ENCODE results near the gene NLRP3. TPM values are rescaled to one million over a fixed set of nuclear protein-coding genes. Genes with fewer than 3 reads are reported as not detected.

NLRP3 gene
- total and polyA plus RNA-seq, 2 experiments from 2014 or later, result 0.42 TPM; not detected in 1

- Mint-ChIP-seq H3K4me3 (no peak overlapping the region), H3K27ac (no peak overlapping the region), H3K36me3 (ENCODE audit: low read depth) (no peaks in the 10 kb centered on the region), H3K4me1 (no peaks in the 10 kb centered on the region; the same call in 2 of the 3 replicates), H3K27me3 (ENCODE audit: insufficient read depth, low read depth, poor library complexity) (no peaks in the 10 kb centered on the region), H3K9me3 (no peaks in the 10 kb centered on the region; the same call in 2 of the 3 replicates)
- ATAC-seq, result no peak
- TF ChIP-seq POLR2AphosphoS5 (IDR thresholded peaks at IDR 0.05; ENCODE audit: low read depth) (no peak), CREB1 (CRISPR knock-in tag; IDR thresholded peaks at IDR 0.05; ENCODE audit: low read depth) (no peak), EZH2 (IDR thresholded peaks at IDR 0.05; ENCODE audit: low read depth, unreplicated experiment) (no peak), STAT1 (IDR thresholded peaks at IDR 0.05; ENCODE audit: unreplicated experiment) (no peak)
- TF ChIP-seq, protein P1, sequence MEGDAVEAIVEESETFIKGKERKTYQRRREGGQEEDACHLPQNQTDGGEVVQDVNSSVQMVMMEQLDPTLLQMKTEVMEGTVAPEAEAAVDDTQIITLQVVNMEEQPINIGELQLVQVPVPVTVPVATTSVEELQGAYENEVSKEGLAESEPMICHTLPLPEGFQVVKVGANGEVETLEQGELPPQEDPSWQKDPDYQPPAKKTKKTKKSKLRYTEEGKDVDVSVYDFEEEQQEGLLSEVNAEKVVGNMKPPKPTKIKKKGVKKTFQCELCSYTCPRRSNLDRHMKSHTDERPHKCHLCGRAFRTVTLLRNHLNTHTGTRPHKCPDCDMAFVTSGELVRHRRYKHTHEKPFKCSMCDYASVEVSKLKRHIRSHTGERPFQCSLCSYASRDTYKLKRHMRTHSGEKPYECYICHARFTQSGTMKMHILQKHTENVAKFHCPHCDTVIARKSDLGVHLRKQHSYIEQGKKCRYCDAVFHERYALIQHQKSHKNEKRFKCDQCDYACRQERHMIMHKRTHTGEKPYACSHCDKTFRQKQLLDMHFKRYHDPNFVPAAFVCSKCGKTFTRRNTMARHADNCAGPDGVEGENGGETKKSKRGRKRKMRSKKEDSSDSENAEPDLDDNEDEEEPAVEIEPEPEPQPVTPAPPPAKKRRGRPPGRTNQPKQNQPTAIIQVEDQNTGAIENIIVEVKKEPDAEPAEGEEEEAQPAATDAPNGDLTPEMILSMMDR (conservative IDR thresholded peaks at IDR 0.05; ENCODE audit: low read depth in 2 of 2), result no peak
- Histone ChIP-seq H3K9me2 (ENCODE audit: insufficient read depth) (no peaks in the 10 kb centered on the region), H3K4me2 (no peak overlapping the region), H4K20me1 (replicated peaks; ENCODE audit: insufficient read depth) (no peaks in the 10 kb centered on the region), H3K27me3 (ENCODE audit: insufficient read depth) (no peaks in the 10 kb centered on the region), H3K4me1 (ENCODE audit: insufficient read depth) (no peaks in the 10 kb centered on the region), H3K79me2 (replicated peaks; ENCODE audit: insufficient read depth) (no peaks in the 10 kb centered on the region), H3K4me3 (no peak overlapping the region), H3K27ac (ENCODE audit: low read depth) (no peak overlapping the region), H3K36me3 (ENCODE audit: insufficient read depth) (no peaks in the 10 kb centered on the region), H2AFZ (no peak overlapping the region), H3F3A (replicated peaks; ENCODE audit: low read depth) (no peaks in the 10 kb centered on the region)
- DNase-seq (ENCODE audit: low spot score), result no peak
These were observed 66.8 kb downstream of the NLRP3 start for GRCh38 chr1:247482747-247483146.

DNA sequence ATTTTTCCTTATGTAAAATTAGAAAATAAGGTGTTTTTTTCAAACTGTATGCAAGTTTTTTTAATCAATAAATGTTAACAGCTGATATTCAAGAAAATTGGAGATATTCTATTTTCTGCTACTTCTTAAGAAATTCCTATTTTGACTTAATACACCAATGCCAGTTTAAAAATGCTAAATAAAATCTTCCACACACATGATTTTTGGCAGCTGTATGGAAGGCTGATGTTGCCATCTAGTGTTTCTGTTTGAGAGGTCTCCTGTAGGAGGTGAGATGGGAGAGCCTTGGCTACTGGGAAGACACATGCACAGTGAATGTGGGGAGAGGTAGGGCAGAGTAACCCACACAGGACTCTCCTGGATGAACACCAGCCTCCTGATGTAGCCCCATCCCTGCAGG lies 71.1 kb downstream of the NLRP3 start:
- Histone ChIP-seq H4K20me1 (replicated peaks; ENCODE audit: insufficient read depth) (no peaks in the 10 kb centered on the region), H3F3A (replicated peaks; ENCODE audit: low read depth) (no peaks in the 10 kb centered on the region), H3K27me3 (ENCODE audit: insufficient read depth) (no peaks in the 10 kb centered on the region), H3K36me3 (ENCODE audit: insufficient read depth) (no peaks in the 10 kb centered on the region), H3K79me2 (replicated peaks; ENCODE audit: insufficient read depth) (no peaks in the 10 kb centered on the region), H3K4me1 (ENCODE audit: insufficient read depth) (no peaks in the 10 kb centered on the region), H3K4me2 (no peak overlapping the region), H3K27ac (ENCODE audit: low read depth) (no peak overlapping the region), H3K9me2 (ENCODE audit: insufficient read depth) (no peaks in the 10 kb centered on the region; the same call in 1 of the 2 replicates), H3K4me3 (no peak overlapping the region), H2AFZ (no peak overlapping the region)
- ATAC-seq, result peak; percentile 98
- Mint-ChIP-seq H3K27me3 (ENCODE audit: insufficient read depth, low read depth, poor library complexity) (no peaks in the 10 kb centered on the region), H3K4me3 (no peak overlapping the region), H3K27ac (no peak overlapping the region), H3K9me3 (no peaks in the 10 kb centered on the region), H3K4me1 (peaks cover 7% of the 10 kb centered on the region), H3K36me3 (ENCODE audit: low read depth) (no peaks in the 10 kb centered on the region)
- no peak for TF ChIP-seq CREB1 (CRISPR knock-in tag; IDR thresholded peaks at IDR 0.05; ENCODE audit: low read depth)
- TF ChIP-seq, protein P1 (conservative IDR thresholded peaks at IDR 0.05; ENCODE audit: low read depth in 2 of 2), result peak; percentile 89 to 91
- peak; percentile 72 for DNase-seq (ENCODE audit: low spot score)

- Mint-ChIP-seq H3K36me3 (ENCODE audit: low read depth) (no peaks in the 10 kb centered on the region), H3K27ac (no peak overlapping the region), H3K27me3 (ENCODE audit: insufficient read depth, low read depth, poor library complexity) (peaks cover 2% of the 10 kb centered on the region), H3K9me3 (no peaks in the 10 kb centered on the region), H3K4me1 (peaks cover 7% of the 10 kb centered on the region), H3K4me3 (no peak overlapping the region)
- no peaks in the 10 kb centered on the region; the same call in 1 of the 2 replicates for H3K9me2 ChIP-seq (ENCODE audit: insufficient read depth)
- DNase-seq (ENCODE audit: low spot score), result no peak
- no peak overlapping the region for H2AFZ ChIP-seq
- H3F3A ChIP-seq (replicated peaks; ENCODE audit: low read depth), result no peaks in the 10 kb centered on the region
- H3K27me3 ChIP-seq (ENCODE audit: insufficient read depth), result no peaks in the 10 kb centered on the region
- H3K79me2 ChIP-seq (replicated peaks; ENCODE audit: insufficient read depth), result no peaks in the 10 kb centered on the region
- no peaks in the 10 kb centered on the region for H4K20me1 ChIP-seq (replicated peaks; ENCODE audit: insufficient read depth)
- H3K27ac ChIP-seq (ENCODE audit: low read depth), result no peak overlapping the region
- H3K4me3 ChIP-seq, result no peak overlapping the region
- H3K4me1 ChIP-seq (ENCODE audit: insufficient read depth), result peaks cover 9% of the 10 kb centered on the region
- ATAC-seq, result no peak
- no peak overlapping the region for H3K4me2 ChIP-seq
- H3K36me3 ChIP-seq (ENCODE audit: insufficient read depth), result no peaks in the 10 kb centered on the region
- TF ChIP-seq ZNF114 (CRISPR knock-in tag; IDR thresholded peaks at IDR 0.05) (no peak), POLR2AphosphoS5 (IDR thresholded peaks at IDR 0.05; ENCODE audit: low read depth) (no peak), STAT1 (IDR thresholded peaks at IDR 0.05; ENCODE audit: unreplicated experiment) (no peak), NANOG (IDR thresholded peaks at IDR 0.05; ENCODE audit: borderline replicate concordance) (no peak)
- TF ChIP-seq, protein P2, sequence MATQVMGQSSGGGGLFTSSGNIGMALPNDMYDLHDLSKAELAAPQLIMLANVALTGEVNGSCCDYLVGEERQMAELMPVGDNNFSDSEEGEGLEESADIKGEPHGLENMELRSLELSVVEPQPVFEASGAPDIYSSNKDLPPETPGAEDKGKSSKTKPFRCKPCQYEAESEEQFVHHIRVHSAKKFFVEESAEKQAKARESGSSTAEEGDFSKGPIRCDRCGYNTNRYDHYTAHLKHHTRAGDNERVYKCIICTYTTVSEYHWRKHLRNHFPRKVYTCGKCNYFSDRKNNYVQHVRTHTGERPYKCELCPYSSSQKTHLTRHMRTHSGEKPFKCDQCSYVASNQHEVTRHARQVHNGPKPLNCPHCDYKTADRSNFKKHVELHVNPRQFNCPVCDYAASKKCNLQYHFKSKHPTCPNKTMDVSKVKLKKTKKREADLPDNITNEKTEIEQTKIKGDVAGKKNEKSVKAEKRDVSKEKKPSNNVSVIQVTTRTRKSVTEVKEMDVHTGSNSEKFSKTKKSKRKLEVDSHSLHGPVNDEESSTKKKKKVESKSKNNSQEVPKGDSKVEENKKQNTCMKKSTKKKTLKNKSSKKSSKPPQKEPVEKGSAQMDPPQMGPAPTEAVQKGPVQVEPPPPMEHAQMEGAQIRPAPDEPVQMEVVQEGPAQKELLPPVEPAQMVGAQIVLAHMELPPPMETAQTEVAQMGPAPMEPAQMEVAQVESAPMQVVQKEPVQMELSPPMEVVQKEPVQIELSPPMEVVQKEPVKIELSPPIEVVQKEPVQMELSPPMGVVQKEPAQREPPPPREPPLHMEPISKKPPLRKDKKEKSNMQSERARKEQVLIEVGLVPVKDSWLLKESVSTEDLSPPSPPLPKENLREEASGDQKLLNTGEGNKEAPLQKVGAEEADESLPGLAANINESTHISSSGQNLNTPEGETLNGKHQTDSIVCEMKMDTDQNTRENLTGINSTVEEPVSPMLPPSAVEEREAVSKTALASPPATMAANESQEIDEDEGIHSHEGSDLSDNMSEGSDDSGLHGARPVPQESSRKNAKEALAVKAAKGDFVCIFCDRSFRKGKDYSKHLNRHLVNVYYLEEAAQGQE (IDR thresholded peaks at IDR 0.05; ENCODE audit: unreplicated experiment), result no peak
These were observed 75.4 kb downstream of the NLRP3 start for GRCh38 chr1:247491328-247491727.
